ENCODE results near the gene EFNB1.

The EFNB1 gene

DNA sequence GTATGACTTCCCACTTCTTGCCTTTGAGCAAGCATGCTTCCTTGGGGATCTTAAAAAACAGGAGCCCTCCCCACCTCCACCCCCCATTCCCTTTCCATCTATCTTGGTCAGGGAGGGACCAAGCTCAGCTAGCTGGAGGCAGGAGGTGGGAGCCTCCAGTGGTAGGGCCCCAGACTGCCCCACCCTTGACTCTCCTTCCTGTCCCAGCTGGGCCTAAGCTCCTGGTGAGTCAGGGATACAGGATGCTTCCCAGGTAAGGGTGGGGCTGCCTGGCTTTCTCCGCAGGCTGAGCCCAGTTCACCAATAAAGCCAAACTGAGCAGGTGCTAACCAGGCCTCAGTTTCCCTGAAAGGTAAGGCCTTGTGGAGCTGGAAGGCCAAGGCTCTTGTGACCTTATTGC, 15.2 kb downstream of the EFNB1 start:
- DNase-seq (ENCODE audit: low spot score), result no peak

DNA sequence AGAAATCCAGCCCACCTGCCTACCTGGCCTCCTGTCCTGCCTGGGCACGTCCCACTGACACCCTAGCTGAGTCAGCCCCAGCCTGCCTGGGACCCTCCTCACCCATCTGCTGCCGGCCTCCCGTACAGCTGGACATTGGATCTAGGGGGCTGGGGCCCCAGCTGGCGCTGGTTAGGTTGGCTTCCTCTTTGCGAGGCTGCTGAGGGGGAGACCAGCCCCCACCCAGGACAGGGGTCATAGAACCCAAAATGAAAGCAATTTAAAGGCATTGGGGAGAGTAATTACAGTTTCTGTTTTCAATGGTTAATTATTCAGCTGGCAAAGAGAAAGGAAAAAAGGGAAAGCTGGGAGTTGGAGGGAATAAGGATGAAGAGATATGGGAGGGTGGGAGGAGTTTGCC, 15.8 kb downstream of the EFNB1 start:
- DNase-seq (ENCODE audit: low spot score), result no peak

DNA sequence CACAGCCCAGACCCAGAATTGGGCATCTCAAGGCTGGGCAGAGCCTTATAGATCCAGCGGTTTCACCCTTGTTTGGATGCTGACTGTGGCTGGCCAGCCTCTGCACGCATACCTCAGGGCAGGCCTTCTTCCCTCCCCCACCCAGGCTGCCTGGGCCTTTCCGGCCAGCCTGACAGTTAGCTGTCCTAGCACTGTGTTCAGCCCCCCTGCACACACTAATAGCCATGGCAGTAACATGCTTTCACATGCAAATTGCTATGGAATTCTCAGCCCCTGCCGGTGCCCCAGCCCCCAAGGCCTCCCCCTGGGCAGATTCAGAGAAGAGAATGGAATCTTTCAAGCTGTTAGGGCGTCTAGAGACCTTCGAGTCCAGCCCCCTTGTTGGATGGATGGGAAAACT, 17.7 kb downstream of the EFNB1 start:
- no peak for DNase-seq (ENCODE audit: low spot score)

DNA sequence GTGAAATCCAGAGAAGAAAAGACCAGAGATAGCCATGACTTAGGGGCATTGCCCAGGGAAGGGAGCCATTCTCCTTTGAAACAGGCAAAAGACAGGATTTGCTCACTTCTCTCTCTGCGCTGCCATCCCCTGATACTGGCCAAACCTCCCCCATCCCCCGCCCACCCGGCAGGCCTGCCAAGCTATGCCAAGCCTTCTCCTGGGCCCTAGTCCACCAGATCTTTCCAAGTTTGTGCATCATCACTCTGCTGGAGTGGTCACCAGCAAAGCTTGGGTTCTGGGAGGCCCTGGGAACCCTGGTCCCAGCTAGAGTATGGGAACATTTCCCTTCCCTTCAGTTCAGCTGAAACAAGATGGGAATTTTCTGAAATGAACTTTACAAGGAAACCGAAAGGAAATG, 18.4 kb downstream of the EFNB1 start:
- DNase-seq (ENCODE audit: low spot score), result no peak

DNA sequence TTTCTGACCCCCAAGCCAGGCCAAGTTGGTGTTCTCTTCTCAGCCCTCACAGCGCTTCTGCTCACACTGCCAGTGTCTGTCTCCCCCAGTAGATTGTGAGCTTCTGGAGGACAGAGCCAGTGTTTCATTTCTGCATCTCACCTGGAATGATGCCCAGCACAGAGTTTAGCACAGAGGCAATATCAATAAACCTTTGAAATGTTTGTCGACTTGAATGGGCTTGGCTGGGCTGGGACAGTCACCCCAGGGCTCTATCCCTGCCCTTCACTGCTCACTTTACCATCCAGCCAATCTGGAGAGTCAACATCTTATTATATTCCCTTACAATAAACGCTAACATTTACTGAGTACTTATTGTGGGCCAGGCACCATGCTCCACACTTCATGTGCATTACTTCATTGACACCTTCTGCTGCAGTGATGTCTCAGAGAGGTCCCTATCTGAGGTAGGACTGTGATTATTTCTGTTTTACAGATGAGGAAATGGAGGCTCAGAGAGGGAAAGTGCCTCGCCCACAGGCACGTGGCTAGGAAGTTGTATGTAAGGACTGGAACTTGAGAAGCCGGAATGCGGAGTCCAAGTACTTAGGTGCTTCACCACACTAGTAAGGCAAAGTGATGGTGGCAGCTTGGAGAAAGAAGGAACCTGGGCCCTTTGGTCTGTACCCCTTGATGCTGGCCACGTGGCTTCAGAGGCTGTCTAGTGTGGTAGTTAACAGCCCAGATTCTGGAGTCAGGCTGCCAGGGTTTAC, 19.5 kb downstream of the EFNB1 start:
- no peak for DNase-seq (ENCODE audit: low spot score)

DNA sequence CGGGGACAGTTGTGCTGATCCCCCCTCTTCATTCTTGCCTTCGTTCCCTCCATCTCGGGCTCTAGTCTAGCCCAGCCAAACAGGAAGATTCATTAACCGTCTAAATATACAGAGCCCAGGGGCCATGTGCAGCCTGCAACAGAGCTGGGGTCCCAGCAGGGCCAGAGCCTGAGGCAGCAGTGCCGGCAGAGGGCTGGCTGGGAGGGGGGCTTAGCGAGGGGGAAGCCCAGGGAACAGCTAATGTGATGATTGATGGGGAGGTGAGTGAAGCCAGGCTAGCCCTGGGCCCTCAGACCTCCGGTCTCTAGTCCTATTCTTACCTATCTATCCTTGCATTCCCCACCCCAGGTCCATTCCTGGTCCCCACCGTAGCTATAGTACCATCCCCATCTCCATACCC, 22.3 kb downstream of the EFNB1 start:
- DNase-seq (ENCODE audit: low spot score), result no peak

DNA sequence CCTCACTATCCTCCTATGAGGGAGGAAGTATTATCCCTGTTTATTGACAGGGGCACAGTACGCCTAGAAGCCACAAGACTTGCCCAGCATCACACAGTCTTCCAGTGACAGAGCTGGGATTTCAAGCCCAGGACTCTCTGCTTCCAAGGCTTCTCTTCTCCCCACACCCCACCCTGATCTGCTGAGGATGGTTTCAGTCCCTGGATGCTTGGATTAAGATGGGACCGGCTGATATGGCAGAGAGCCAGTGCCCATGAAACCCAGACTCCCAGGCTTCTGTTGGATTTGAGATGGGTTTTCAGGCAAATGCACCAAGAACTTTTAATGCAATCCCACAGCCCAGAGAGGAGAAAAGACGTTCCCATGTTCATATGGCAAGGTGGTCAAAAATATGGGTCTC, 23.2 kb downstream of the EFNB1 start:
- DNase-seq (ENCODE audit: low spot score), result no peak

DNA sequence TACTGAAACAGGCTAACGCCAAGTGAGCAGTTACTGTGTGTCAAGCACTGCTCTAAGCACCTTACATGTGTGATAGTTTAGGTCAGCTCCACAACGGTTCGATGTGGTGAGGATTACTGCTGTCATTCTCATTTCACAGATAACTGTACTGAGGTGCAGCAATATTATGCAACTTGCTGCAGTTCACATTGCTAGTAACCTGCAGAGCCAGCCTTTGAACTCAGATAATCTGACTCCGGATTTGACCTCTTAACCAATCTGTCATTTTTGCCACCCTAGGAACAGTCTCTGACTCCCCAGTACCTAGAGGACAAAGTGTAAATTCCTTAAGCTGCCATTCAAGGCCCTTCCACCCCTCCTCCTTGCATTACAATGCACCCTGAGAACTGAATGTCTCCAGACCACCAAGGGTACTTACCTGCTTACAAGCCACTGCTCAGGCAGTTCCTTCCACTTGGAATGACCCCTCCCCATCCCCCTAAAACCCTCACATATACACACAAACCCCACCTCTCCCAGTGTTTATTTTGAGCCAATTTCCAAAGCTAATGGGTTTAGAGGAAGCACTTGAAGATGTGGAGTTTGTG, 24.9 kb downstream of the EFNB1 start:
- DNase-seq (ENCODE audit: low spot score), result no peak

DNA sequence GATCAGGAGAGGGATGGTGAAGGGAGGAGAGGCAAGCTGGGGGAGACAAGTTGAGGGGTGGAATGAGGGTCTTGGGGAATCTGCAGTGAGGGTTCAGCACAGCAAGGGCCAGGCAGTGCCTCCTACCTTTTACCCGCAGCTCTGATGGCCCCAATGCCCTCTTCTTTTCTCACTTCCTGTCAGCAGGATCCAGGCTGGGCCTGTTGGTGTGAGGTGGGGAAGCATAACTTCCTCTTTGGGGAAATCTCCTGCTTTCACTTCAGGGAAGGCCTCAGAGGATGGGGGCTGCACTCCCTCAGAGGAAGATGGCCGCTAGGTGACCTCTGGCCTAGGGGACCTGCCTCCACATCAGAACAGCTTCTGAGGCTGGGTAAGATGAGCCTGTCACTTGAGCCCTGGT, 36.5 kb downstream of the EFNB1 start:
- DNase-seq (ENCODE audit: low spot score), result no peak

DNA sequence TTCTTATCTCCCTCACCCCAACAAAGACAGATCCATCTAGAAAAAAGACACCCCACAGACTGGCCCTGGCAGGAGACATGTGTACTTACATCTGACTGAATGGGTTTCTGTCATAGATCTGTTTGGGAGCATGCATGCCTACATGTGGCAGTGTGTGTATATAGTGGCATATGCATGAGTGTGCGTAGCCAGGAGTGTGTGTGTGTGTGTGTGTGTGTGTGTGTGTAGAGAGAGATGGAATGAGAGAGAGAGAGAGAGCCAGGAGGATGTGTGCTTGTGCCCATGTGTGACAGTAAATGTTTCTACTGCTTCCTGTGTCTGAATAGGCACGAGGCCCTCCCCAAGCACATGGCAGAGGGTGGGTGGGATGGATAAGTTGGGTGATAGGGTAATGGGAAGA, 37.1 kb downstream of the EFNB1 start:
- no peak for DNase-seq (ENCODE audit: low spot score)

DNA sequence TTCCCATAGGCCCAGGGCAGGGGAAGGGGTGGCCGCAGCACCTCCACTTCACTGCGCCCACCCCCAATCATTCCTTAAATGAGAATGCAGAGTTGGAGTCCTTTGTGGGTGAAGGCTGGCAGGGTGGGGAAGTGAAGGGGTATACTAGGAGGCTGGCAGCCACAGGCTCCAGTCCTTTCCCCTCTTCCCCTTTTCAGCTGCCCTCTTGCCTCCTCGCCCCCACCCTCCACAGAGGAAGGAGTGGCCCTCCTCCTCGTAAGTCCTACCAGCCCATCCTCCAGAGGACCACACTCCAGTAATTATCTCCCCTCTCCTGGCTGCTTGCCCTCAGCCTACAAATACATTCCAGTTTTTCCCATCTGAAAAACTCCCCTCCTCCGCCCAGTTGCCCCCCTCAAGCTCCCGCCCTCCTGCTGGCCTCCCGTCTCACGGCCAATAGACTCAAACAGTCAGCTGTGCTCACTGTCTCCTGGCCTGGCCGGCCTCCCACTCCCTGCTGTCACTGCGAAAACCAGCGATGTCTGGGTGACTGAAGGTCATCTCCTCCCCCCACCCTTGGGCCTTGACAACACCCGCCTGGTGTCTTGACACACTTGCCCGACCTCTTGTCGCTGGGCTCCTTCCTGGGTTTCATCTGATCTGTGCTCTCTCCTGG, 38.8 kb downstream of the EFNB1 start:
- DNase-seq (ENCODE audit: low spot score), result no peak

DNA sequence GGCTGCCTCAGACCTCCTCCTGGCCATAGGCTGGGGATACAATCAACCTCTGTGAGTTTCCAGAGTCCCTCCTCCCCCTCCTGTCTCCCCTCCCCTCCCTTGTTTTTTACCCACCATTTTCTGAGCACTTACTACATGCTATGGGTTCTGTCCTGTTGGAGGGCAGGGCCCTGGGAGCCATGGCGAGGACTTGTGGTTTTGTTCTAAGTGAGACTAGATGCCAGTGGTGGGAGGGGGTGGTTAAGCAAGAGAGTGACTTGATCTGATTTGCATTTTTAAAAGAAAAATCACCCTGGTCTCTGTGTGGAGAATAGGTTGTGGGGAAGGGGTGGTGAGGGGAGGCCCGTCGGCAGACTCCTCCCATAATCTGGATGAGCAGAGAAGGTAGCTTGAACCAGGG, 39.5 kb downstream of the EFNB1 start:
- DNase-seq (ENCODE audit: low spot score), result no peak

DNA sequence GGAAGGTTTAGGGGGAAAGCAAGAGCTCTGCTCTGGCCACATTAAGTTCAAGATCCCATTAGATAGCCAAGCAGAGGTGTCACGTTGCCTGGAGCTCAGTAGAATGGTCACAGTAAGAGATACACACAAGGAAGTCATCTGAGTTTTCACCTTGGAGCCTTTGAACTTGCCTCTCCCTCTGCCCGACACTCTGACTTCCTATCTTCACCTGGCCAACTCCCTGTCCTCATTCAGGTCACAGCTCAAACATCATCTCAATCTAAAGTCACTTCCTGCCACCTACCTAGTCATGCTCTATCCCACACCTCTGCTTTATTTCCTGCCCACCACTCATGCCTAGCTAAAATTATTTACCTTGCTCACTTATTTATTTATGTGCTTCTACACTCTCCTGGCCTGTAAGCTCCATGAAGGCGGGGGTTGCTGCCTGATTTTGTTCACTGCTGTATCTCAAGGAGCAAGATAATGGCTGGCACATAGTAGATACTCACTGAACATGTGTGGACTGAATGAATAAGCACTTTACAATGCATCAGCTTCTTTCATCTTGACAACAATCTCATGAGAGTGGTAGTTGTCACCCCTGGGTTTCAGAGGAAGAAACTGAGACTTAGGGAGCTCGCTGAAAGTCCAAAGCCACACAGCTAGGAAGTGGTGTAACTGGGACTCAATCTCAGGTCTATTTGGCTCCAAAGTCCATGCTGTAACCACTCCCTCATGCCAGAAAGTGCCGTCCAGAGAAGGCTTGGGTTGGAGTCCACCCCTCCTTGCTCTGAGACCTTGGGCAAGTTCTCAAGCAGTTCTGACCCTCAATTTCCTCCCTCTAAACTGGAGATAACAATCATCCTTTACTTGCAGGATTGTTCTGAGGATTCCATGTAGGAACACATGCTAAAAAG, 40.3 kb downstream of the EFNB1 start:
- no peak for DNase-seq (ENCODE audit: low spot score)

DNA sequence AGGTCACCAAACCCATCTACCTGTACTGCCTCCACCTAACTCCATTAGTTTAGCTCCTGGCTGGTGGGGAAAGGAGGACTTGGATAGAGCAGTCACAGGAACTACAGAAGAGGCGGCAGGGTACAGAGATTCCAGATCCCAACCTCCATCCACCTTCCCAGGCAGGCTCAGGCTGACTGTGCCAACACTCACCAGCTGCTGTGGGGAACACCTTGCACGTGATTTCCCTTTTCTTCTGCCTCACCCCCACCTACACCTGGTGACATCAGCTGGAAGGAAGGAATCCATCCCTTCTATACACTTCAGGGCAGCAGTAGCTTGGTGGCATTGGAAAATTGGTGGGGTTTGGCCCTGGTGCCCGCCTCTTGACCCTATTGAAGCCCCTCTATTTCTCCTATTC, 41.5 kb downstream of the EFNB1 start:
- DNase-seq (ENCODE audit: low spot score), result no peak

DNA sequence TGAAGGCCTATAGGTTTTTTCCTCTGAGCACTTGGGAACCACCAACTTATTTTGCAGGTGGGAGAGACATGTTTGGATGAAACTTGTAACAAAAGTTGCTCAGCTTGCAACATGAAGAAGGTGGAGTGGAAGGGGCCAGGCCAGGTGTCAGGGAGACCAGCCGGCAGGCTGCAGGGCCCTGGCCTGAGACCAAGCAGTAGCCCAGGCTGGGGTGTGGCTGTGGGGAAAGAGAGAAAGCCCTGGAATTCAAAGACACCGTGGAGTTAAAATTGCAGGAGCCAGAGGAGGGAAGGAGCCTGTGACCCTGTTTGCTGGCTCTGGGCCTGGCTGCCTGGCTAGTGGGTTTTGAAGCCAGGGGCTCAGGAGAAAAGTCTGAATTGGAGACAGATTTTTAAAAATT, 43.4 kb downstream of the EFNB1 start:
- no peak for DNase-seq (ENCODE audit: low spot score)

DNA sequence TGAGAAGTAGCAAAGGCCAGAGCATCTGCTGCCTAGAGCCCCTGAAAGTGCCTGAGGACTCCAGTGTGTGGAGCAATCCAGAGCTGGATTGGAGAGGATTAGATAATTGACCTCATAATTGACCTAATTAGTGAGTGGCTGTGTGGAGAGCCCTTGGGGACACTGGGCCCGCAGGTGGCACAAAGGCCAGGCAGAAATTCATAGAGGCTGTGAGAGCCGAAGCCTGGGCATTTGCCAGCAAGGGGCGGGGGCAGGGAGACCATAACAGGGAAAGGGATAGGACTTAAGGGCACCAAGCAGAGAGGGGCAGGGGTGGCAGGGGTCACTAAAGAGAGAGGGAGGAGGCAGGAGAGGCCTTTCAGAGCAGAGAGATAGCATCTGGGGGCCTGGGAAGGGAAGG, 45.3 kb downstream of the EFNB1 start:
- DNase-seq (ENCODE audit: low spot score), result no peak

DNA sequence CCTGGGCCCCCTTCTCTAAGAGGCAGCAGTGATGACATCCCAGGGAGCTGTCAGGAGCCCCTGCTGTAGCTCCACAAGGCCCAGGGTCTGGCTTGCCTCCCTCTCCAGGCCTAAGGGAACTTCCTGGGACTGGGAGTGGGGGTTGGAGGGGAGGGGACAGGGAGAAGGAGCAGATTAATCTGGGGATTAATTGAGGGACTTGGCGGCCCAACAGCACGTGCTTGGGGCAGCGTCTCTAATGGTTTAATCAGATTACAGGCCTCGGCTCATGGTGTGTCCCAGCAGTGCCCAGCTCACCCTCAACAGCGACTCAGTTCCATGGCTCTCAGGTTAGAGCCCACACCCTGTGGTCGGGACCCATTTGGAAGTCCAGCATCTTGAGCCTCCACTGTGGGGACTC, 47.9 kb downstream of the EFNB1 start:
- DNase-seq (ENCODE audit: low spot score), result no peak

DNA sequence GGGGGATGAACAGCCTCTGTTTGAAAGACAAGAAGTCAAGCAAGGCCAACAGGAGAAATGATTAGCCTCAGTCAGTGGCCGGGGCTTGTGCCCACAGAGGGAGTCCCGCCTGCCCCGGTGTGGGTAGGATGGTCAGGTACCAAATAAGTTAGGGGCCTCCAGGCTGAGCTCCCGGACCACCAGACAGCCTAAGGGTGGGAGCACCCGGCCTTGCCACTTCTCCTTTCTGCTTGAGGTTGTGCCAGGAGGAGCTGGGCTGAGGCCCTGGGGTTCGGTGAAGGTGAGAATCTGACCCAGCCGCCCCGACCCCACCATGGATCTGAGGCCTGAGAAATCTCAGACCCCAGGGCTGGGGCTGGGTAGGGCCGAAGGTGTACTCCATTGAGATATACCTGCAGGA, 48.8 kb downstream of the EFNB1 start:
- DNase-seq (ENCODE audit: low spot score), result no peak

DNA sequence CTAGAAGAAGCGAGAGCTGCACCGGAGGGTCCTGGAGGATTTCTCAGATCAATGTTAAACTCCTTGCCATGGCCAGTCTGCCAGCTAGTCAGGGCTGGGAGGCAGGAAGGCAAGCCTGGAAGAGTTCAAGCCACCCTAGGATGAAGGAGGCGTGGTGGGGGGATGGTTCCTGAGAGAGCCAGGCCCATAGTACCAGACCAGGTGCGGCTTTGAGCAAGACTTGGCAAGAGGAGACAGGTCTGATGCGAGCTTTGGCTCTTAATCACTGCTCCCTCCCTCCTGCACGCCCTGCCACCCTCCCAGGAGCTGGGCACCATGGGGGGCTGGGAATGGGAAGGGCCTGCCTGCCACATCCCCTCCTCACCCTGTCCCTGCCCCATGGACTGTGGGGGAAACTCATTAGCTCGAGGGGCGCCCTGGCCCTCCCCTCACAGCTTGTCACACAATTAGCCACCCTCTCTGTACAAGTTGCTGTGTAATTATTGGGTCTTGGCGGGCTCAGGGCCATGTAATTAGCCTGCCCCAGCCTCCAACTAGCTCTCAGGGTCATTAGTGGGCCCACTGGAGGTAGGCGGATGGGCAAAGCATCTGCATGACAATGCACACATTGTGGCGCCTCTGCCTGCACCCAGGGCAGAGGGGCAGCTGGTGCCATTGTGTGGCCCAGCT, 50.3 kb downstream of the EFNB1 start:
- no peak for DNase-seq (ENCODE audit: low spot score)

DNA sequence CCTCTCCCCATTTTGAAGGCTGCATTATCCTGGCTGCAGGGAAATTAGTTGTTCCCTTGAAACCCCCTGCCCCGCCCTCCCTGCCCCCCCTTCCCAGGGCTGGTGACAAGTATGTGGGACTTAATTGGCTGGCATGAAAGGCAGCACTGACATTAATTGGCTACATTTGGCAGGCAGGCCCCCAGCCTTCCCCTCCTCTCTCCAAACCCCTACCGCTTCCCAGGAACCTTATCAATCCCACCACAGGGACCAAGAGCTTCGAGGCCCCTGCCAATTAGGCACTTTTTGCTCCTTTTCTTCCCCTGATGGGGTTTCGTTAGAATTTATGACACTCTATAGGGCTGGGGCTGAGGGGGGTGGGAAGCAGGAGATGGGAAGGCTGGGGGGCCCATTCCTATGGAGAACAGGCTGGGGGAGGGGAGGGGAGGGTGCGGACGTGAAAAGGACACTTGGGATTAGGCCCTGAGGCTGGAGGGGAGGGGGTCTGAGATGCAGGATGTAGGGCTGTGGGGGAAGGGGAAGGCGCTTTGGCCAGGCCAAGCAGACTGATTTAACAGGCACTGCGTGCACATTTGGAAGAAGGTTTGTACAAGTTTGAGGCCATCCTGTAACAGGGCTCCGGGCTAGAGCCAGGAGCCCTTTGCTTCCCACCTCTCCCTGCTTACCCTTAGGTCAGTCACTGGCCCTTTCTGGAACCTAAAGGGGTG, 52.2 kb downstream of the EFNB1 start:
- no peak for DNase-seq (ENCODE audit: low spot score)

DNA sequence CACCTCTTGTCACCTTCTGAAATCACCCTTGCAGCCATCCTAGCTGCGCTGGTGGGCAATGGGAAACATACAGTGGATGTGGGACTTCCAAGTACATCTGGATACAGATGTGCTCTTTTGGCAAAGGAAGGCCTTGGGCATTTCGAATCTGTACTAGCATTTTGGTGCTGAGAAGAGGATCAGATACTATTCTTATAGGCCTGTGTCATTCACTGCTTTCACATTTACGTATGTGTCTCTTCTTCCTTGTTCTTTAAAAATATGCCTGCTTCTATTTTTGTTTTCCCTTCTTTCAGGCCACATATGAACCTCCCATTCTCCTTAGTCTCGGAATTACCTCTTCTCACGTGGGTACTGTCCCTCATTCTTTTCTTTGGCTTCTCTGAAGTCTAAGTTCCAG, 53.1 kb downstream of the EFNB1 start:
- DNase-seq (ENCODE audit: low spot score), result no peak
